ENCODE measurements around the gene RBM8A.
A peak's percentile ranks its signal among the peaks of the same experiment; 100 is the strongest.

The RBM8A gene

GRCh38 chr1:145942405-145942804, 15.1 kb upstream of the RBM8A start (continued):
- TF ChIP-seq, protein P1, sequence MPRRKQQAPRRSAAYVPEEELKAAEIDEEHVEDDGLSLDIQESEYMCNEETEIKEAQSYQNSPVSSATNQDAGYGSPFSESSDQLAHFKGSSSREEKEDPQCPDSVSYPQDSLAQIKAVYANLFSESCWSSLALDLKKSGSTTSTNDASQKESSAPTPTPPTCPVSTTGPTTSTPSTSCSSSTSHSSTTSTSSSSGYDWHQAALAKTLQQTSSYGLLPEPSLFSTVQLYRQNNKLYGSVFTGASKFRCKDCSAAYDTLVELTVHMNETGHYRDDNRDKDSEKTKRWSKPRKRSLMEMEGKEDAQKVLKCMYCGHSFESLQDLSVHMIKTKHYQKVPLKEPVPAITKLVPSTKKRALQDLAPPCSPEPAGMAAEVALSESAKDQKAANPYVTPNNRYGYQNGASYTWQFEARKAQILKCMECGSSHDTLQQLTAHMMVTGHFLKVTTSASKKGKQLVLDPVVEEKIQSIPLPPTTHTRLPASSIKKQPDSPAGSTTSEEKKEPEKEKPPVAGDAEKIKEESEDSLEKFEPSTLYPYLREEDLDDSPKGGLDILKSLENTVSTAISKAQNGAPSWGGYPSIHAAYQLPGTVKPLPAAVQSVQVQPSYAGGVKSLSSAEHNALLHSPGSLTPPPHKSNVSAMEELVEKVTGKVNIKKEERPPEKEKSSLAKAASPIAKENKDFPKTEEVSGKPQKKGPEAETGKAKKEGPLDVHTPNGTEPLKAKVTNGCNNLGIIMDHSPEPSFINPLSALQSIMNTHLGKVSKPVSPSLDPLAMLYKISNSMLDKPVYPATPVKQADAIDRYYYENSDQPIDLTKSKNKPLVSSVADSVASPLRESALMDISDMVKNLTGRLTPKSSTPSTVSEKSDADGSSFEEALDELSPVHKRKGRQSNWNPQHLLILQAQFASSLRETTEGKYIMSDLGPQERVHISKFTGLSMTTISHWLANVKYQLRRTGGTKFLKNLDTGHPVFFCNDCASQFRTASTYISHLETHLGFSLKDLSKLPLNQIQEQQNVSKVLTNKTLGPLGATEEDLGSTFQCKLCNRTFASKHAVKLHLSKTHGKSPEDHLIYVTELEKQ (tag by site-specific recombination; IDR thresholded peaks at IDR 0.05; ENCODE audit: borderline replicate concordance) = no peak
- TF ChIP-seq ZNF704 (tag by site-specific recombination; IDR thresholded peaks at IDR 0.05) (no peak), ZNF558 (tag by site-specific recombination; IDR thresholded peaks at IDR 0.05) (no peak), MEIS1 (CRISPR knock-in tag; IDR thresholded peaks at IDR 0.05; ENCODE audit: borderline replicate concordance) (no peak), ZNF792 (tag by site-specific recombination; IDR thresholded peaks at IDR 0.05) (0 out of 2 replicates have a peak, but pooled peaks have one; percentile 29), ZNF146 (tag by site-specific recombination; IDR thresholded peaks at IDR 0.05) (no peak), HOXD13 (CRISPR knock-in tag; IDR thresholded peaks at IDR 0.05; ENCODE audit: borderline replicate concordance) (no peak), ZNF350 (tag by site-specific recombination; IDR thresholded peaks at IDR 0.05) (no peak), ZNF555 (tag by site-specific recombination; conservative IDR thresholded peaks at IDR 0.05) (no peak), ZNF211 (tag by site-specific recombination; IDR thresholded peaks at IDR 0.05; ENCODE audit: low read depth) (no peak), ZNF280C (tag by site-specific recombination; IDR thresholded peaks at IDR 0.05) (no peak), ZNF544 (tag by site-specific recombination; IDR thresholded peaks at IDR 0.05) (no peak)
- TF ChIP-seq, protein P2, sequence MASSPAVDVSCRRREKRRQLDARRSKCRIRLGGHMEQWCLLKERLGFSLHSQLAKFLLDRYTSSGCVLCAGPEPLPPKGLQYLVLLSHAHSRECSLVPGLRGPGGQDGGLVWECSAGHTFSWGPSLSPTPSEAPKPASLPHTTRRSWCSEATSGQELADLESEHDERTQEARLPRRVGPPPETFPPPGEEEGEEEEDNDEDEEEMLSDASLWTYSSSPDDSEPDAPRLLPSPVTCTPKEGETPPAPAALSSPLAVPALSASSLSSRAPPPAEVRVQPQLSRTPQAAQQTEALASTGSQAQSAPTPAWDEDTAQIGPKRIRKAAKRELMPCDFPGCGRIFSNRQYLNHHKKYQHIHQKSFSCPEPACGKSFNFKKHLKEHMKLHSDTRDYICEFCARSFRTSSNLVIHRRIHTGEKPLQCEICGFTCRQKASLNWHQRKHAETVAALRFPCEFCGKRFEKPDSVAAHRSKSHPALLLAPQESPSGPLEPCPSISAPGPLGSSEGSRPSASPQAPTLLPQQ (tag by site-specific recombination; IDR thresholded peaks at IDR 0.05) = no peak

DNA sequence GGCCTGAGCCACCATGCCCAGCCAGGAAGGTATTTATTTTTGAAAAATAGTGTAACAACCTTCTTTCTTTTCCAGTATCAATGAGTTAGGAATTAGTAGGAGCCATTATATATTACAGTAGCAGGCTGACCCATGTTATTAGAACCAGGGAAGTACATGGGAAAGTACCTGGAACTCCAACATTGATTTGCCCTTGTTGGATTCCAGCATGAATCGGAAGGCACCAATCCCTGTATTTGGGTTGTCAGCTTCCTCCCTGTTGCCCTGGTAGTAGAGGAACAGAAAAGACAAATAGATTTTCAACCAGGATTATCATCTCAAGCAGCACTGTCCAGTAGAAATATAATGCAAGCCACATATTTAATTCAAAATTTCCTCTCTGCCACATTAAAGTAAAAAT, 10.2 kb upstream of the RBM8A start:
- TF ChIP-seq ZNF624 (tag by site-specific recombination; IDR thresholded peaks at IDR 0.05) (no peak), SCRT2 (tag by site-specific recombination; IDR thresholded peaks at IDR 0.05) (no peak), ZNF174 (tag by site-specific recombination; IDR thresholded peaks at IDR 0.05) (no peak), ZNF677 (tag by site-specific recombination; IDR thresholded peaks at IDR 0.05) (no peak), RBAK (tag by site-specific recombination; IDR thresholded peaks at IDR 0.05) (no peak), ZNF623 (tag by site-specific recombination; IDR thresholded peaks at IDR 0.05) (no peak), ZNF169 (tag by site-specific recombination; IDR thresholded peaks at IDR 0.05) (no peak), ZBTB21 (tag by site-specific recombination; IDR thresholded peaks at IDR 0.05) (no peak), ZNF133 (tag by site-specific recombination; IDR thresholded peaks at IDR 0.05) (no peak), ZNF501 (tag by site-specific recombination; IDR thresholded peaks at IDR 0.05) (no peak)
- ChIA-PET POLR2A (interaction anchor here (0.6 to 1.0 kb wide), 2 partner anchors 21 to 51 kb away, joined by 3 read pairs; partner anchors contain the start of gene LIX1L), CTCF (interaction anchor here (0.7 to 1.5 kb wide), 2 partner anchors 10 to 14 kb away, joined by 3 to 9 read pairs; partner anchors contain the start of gene RBM8A)
- no peak overlapping the region for H3K4me3 ChIP-seq (ENCODE audit: low read depth, low read length)
- H3K9me3 ChIP-seq (ENCODE audit: control insufficient read depth, insufficient read depth, low read depth, low read length) = no peaks in the 10 kb centered on the region
- peaks cover 0 to 22% of the 10 kb centered on the region in 2 experiments; a peak in 2 of 3 replicates for H3K36me3 ChIP-seq (ENCODE audit: control insufficient read depth in 2 of 2, insufficient read depth in 1 of 2, low read length in 2 of 2)
- H3K27ac ChIP-seq (ENCODE audit: extremely low read depth, low read depth, low read length) = no peak overlapping the region
- no peaks in the 10 kb centered on the region for H3K4me1 ChIP-seq (ENCODE audit: control insufficient read depth, insufficient read depth, low read length)
